ENCODE results near the gene AIRE.

AIRE gene

GRCh38 chr21:44290327-44291077 is 4.8 kb downstream of the AIRE start:
- no peak for DNase-seq (ENCODE audit: low read depth)
- no peak overlapping the region for H3K4me3 ChIP-seq (ENCODE audit: control insufficient read depth, low read depth, low read length)
- TF ChIP-seq, protein P1, sequence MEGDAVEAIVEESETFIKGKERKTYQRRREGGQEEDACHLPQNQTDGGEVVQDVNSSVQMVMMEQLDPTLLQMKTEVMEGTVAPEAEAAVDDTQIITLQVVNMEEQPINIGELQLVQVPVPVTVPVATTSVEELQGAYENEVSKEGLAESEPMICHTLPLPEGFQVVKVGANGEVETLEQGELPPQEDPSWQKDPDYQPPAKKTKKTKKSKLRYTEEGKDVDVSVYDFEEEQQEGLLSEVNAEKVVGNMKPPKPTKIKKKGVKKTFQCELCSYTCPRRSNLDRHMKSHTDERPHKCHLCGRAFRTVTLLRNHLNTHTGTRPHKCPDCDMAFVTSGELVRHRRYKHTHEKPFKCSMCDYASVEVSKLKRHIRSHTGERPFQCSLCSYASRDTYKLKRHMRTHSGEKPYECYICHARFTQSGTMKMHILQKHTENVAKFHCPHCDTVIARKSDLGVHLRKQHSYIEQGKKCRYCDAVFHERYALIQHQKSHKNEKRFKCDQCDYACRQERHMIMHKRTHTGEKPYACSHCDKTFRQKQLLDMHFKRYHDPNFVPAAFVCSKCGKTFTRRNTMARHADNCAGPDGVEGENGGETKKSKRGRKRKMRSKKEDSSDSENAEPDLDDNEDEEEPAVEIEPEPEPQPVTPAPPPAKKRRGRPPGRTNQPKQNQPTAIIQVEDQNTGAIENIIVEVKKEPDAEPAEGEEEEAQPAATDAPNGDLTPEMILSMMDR (IDR thresholded peaks at IDR 0.05; ENCODE audit: control insufficient read depth, insufficient read depth, low read depth, low read length, missing control alignments), result no peak

GRCh38 chr21:44291078-44291935 is 5.6 kb downstream of the AIRE start:
- TF ChIP-seq, protein P1 (IDR thresholded peaks at IDR 0.05; ENCODE audit: control insufficient read depth, insufficient read depth, low read depth, low read length, missing control alignments), result no peak
- no peak for DNase-seq (ENCODE audit: low read depth)
- no peak overlapping the region for H3K4me3 ChIP-seq (ENCODE audit: control insufficient read depth, low read depth, low read length)

DNA sequence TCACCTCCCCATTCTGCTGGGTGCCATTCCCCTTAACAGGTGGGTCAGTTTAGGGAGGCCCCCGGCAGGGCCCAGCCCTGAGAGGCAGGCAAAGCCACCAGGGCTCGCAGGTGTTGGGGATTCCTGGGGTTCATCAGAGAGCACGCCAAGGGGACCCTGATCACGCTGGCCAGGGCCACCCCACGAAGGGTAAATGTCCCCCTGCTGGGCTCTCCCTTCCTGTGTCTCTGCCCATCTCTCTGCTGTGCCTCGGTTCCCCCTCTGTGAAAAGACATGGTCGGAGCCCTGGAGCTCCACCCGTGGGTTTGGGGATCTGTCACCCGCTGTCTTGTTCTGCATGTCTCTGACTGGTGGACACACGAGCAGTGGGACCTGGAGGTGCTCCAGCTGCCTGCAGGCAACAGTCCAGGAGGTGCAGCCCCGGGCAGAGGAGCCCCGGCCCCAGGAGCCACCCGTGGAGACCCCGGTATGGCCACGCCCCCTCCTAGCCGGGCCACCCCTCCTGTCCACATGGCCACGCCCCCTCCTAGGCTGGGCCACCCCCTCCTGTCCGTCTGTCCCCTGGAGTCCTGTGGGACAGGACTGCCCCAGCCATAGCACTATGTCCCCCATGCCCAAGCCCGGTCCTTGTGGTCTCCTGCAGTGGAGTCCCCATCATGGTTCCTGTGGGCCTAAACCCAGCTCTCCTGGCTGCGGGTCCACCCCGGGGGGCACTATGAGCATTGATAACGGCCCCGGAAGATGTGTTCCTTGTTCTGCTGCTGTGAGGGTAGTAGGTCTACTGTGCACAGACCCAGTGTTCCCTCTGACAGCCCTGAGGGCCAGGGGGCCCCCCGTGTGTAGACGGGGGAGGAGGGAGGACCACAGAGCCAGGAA is 6.5 kb downstream of the AIRE start:
- DNase-seq (ENCODE audit: low read depth), result no peak
- TF ChIP-seq, protein P1 (IDR thresholded peaks at IDR 0.05; ENCODE audit: control insufficient read depth, insufficient read depth, low read depth, low read length, missing control alignments), result no peak

DNA sequence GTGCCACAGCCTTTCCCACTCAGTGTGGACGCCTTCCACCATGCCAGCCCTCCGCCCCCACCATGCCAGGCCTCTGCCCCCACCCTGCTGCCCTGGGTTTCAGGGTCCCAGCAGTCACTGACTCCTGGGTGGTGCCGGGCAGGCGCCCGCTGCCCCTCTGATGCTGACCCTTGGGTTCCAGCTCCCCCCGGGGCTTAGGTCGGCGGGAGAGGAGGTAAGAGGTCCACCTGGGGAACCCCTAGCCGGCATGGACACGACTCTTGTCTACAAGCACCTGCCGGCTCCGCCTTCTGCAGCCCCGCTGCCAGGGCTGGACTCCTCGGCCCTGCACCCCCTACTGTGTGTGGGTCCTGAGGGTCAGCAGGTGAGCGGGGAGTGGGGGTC is 7.1 kb downstream of the AIRE start:
- DNase-seq (ENCODE audit: low read depth), result no peak
- TF ChIP-seq, protein P1 (IDR thresholded peaks at IDR 0.05; ENCODE audit: control insufficient read depth, insufficient read depth, low read depth, low read length, missing control alignments), result no peak

More for the DNA sequence above, 6.5 kb downstream of the AIRE start:
- no peak overlapping the region for H3K4me3 ChIP-seq (ENCODE audit: control insufficient read depth, low read depth, low read length)

GRCh38 chr21:44293551-44294231 is 8.0 kb downstream of the AIRE start:
- TF ChIP-seq, protein P1 (IDR thresholded peaks at IDR 0.05; ENCODE audit: control insufficient read depth, insufficient read depth, low read depth, low read length, missing control alignments), result no peak
- no peak overlapping the region for H3K4me3 ChIP-seq (ENCODE audit: control insufficient read depth, low read depth, low read length)
- no peak for DNase-seq (ENCODE audit: low read depth)

More for the DNA sequence above, 7.1 kb downstream of the AIRE start:
- no peak overlapping the region for H3K4me3 ChIP-seq (ENCODE audit: control insufficient read depth, low read depth, low read length)

Measured in AG09309 (cell line).